Spleen (tissue), 11 donors: ENCODE results near the gene USP21. TPM values are rescaled to one million over a fixed set of nuclear protein-coding genes. Genes with fewer than 3 reads are reported as not detected.

ENCODE experiments used
- DNase-seq: peaks from one replicate; pipeline ENCODE4 v3.0.0-alpha.2; 2020
- H3K27ac ChIP-seq, 8 donors: fragments of 200-600 bp; sonication (generic) in 7 of 8; 1 replicate in 4 of 8; 2 replicates in 4 of 8; pipeline versions ENCODE4 v1.5.0 to v1.8.0; 2016 to 2021; ENCODE audit warnings: inconsistent platforms in 4 of 8, mild to moderate bottlenecking in 4 of 8, moderate library complexity in 1 of 8
- H3K27me3 ChIP-seq, 7 donors: fragments of 200-600 bp; sonication (generic) in 6 of 7; replicated peaks in 1 of 7; 1 replicate in 4 of 7; 2 replicates in 3 of 7; pipeline versions ENCODE4 v1.5.0 to v1.8.0; 2016 to 2021; ENCODE audit warnings: inconsistent platforms in 3 of 7, mild to moderate bottlenecking in 1 of 7
- H3K36me3 ChIP-seq, 6 donors: fragments of 200-600 bp; sonication (generic) in 5 of 6; 1 replicate in 4 of 6; 2 replicates in 2 of 6; pipeline versions ENCODE4 v1.5.0 to v1.8.0; 2016 to 2021; ENCODE audit warnings: inconsistent platforms in 2 of 6
- H3K4me1 ChIP-seq, 6 donors: fragments of 200-600 bp; sonication (generic) in 5 of 6; 1 replicate in 3 of 6; 2 replicates in 3 of 6; pipeline versions ENCODE4 v1.5.0 to v1.8.0; 2016 to 2021; ENCODE audit warnings: inconsistent platforms in 3 of 6
- H3K4me3 ChIP-seq, 8 donors: fragments of 200-600 bp; sonication (generic) in 7 of 8; 1 replicate in 4 of 8; 2 replicates in 4 of 8; pipeline versions ENCODE4 v1.5.0 to v1.8.0; 2016 to 2021; ENCODE audit warnings: inconsistent platforms in 4 of 8, mild to moderate bottlenecking in 4 of 8, moderate library complexity in 2 of 8
- H3K9me3 ChIP-seq, 8 donors: fragments of 200-600 bp; sonication (generic) in 7 of 8; 1 replicate in 4 of 8; 2 replicates in 4 of 8; pipeline versions ENCODE4 v1.5.0 to v1.8.0; 2016 to 2021; ENCODE audit warnings: inconsistent platforms in 4 of 8
- POLR2A ChIP-seq, 3 donors: fragments of 450-650 bp; IDR thresholded peaks; one replicate each; pipeline ENCODE4 v1.5.1; 2017; ENCODE audit warnings: antibody characterized with exemption in 3 of 3, mild to moderate bottlenecking in 1 of 3
- POLR2AphosphoS5 ChIP-seq, 3 donors: sonication (generic); formaldehyde crosslinking; IDR thresholded peaks; one replicate each; pipeline ENCODE4 v1.5.1; 2017; ENCODE audit warnings: antibody characterized with exemption in 3 of 3
- WGBS, 5 donors: extraction: QIAGEN DNeasy Blood & Tissue Kit in 3 of 5; methylation state at CpG; one replicate each; pipeline versions ENCODE4 v1.1.5 to v1.1.7; 2013 to 2018; 5-methylcytosine and 5-hydroxymethylcytosine counted together
- intact Hi-C: fragments of 100-400 bp; cut with DNase I; formaldehyde crosslinking; loops from one replicate; pipeline ENCODE4 v1.15.0; 2023; ENCODE audit warnings: low total_unique reads
- polyA plus RNA-seq, 3 donors: library from polyadenylated mRNA; stranded (reverse); fragments of 200-250 nt; gene quantifications; one replicate each; pipeline ENCODE4 v1.2.1, GENCODE V29; 2013
- total RNA-seq, 7 donors: library from RNA; depleted of rRNA in 3 of 7; stranded (reverse); fragments of >200 nt in 3 of 7; fragmentation: NEBNext Ultra II Directional in 4 of 7; extraction: Animal tissue kit (Norgen Biotek cat#: 25700) in 4 of 7; gene quantifications; one replicate each; pipeline versions ENCODE4 v1.1.0 to v1.2.1, GENCODE V29; 2016 to 2021
- TF ChIP-seq, protein P1 (sequence below), 11 experiments: fragments of 200-600 bp in 7 of 11; fragments of 450-650 bp in 4 of 11; sonication (generic) in 4 of 11; IDR thresholded peaks in 8 of 11; conservative IDR thresholded peaks in 3 of 11; 1 replicate in 7 of 11; 2 replicates in 4 of 11; pipeline versions ENCODE4 v1.4.0 to v1.8.0; 2016 to 2021; ENCODE audit warnings: antibody characterized with exemption in 11 of 11, inconsistent platforms in 4 of 11, mild to moderate bottlenecking in 1 of 11
- donor health status: healthy with polysubstance abuse.
- donor health status: DM: no; HTN: no; CAD: no; lungs with moderate emphysema.
- donor health status: DM: no; HTN: no; CAD: no.
- donor health status: Bipolar disorder and iron deficiency.
- donor health status: healthy.
- donor health status: DM: no; HTN: no; CAD: no.
- donor health status: DM: yes; HTN: yes; CAD: no.

Gene USP21
- total and polyA plus RNA-seq, 10 donors, result 17.9 to 33.0 (median 27.0) TPM

DNA sequence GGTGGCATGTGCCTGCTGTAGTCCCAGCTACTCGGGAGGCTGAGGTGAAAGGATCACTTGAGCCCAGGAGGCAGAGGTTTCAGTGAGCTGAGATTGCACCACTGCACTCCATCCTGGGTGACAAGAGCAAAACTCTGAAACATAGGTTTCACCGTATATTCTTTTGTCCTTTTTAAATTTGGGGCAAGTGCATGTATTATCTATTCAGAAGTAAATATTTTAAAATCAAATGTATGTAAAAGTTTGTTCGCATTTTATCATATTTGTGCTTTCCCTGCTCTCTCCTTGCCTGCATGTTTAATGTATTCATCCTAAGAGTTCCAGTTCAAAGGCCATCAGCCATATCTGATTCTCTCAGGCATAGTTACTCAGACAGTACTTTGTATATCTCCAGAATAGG lies 13.5 kb upstream of the USP21 start:
- 82 to 94% (median 87%) methylated on average over 3 of the region's 3 CpGs for WGBS, 5 donors
- no peaks in the 10 kb centered on the region for H3K36me3 ChIP-seq
- intact Hi-C loops, result no loop called here
- H3K4me1 ChIP-seq, result no peaks in the 10 kb centered on the region
- no peak overlapping the region for H3K4me3 ChIP-seq
- no peaks in the 10 kb centered on the region for H3K27me3 ChIP-seq
- peak; percentile 6 for DNase-seq
- TF ChIP-seq, protein P1, sequence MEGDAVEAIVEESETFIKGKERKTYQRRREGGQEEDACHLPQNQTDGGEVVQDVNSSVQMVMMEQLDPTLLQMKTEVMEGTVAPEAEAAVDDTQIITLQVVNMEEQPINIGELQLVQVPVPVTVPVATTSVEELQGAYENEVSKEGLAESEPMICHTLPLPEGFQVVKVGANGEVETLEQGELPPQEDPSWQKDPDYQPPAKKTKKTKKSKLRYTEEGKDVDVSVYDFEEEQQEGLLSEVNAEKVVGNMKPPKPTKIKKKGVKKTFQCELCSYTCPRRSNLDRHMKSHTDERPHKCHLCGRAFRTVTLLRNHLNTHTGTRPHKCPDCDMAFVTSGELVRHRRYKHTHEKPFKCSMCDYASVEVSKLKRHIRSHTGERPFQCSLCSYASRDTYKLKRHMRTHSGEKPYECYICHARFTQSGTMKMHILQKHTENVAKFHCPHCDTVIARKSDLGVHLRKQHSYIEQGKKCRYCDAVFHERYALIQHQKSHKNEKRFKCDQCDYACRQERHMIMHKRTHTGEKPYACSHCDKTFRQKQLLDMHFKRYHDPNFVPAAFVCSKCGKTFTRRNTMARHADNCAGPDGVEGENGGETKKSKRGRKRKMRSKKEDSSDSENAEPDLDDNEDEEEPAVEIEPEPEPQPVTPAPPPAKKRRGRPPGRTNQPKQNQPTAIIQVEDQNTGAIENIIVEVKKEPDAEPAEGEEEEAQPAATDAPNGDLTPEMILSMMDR (IDR thresholded peaks at IDR 0.05 in 8 of 11, conservative IDR thresholded peaks at IDR 0.05 in 3 of 11), result no peak
- TF ChIP-seq POLR2A (IDR thresholded peaks at IDR 0.05), result no peak
- no peak for TF ChIP-seq POLR2AphosphoS5 (IDR thresholded peaks at IDR 0.05)
- no peak overlapping the region for H3K27ac ChIP-seq
- no peaks in the 10 kb centered on the region for H3K9me3 ChIP-seq

DNA sequence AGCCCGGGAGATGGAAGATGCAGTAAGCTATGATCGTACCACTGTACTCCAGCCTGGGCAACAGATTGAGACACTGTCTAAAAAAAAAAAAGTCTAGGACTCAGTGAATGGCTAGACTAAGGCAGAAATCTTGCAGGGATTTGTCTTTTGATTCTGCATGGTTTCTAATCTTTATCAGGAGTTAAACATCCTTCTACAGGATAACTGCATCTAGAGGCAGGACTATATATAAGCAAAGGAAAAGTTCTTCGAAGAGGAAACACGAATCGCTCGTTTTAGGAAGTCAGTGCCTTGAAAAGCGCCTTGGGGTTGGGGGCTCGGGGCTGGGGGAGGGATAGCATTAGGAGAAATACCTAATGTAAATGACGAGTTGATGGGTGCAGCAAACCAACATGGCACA lies 6.1 kb upstream of the USP21 start:
- Histone ChIP-seq H3K27ac (peak overlapping the region; percentile 92 to 98 (median 96)), H3K4me1 (peaks cover 12 to 31% (median 23%) of the 10 kb centered on the region in 6 donors), H3K36me3 (peaks cover 0 to 17% (median 6%) of the 10 kb centered on the region in 6 donors), H3K4me3 (peak overlapping the region; percentile 53 to 80 (median 66)), H3K9me3 (no peaks in the 10 kb centered on the region), H3K27me3 (no peaks in the 10 kb centered on the region)
- intact Hi-C loops, result no loop called here
- WGBS, 5 donors, result 21 to 23% (median 23%) methylated on average over 9 of the region's 9 CpGs
- TF ChIP-seq POLR2AphosphoS5 (IDR thresholded peaks at IDR 0.05), result no peak
- TF ChIP-seq POLR2A (IDR thresholded peaks at IDR 0.05), result no peak
- TF ChIP-seq, protein P1 (IDR thresholded peaks at IDR 0.05 in 8 of 11, conservative IDR thresholded peaks at IDR 0.05 in 3 of 11), result no peak
- no peak for DNase-seq

DNA sequence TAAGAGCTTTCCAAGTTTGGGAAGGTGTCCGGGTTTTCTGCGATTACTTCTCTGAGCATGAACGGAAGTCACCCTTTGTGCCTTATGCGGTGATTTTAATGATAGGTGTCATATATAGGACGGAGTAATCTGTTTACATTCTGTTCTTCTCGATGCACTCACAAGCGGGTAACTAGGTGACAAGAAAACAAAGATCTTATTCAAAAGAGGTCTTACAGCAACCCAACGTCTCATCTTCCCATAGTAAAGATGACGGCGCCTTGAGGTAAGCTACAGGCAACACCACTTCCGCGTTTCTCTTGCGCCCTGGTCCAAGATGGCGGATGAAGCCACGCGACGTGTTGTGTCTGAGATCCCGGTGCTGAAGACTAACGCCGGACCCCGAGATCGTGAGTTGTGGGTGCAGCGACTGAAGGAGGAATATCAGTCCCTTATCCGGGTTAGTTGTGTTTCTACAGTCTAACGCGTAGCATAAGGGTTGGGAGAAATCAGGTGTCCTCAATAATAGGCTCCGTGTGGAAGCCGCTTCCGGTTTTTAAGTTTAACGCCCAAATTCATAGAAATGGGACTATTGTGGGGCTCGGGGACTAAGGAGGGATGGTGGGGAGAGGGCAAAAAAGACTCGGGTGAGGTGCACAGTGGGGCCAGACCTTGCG lies 5.5 kb upstream of the USP21 start, which contains the start of gene UFC1:
Gene UFC1, plus strand, starts transcription at position 297 of the 656 bp plus-strand sequence. Its CDS starts 20 bp downstream, at position 317.
- TF ChIP-seq POLR2AphosphoS5 (IDR thresholded peaks at IDR 0.05) (peak; percentile 45 to 81 (median 79)), POLR2A (IDR thresholded peaks at IDR 0.05) (peak in 1 of 3 donors; percentile 17)
- TF ChIP-seq, protein P1 (IDR thresholded peaks at IDR 0.05 in 8 of 11, conservative IDR thresholded peaks at IDR 0.05 in 3 of 11), result peak in 1 of 11 experiments; percentile 10

DNA sequence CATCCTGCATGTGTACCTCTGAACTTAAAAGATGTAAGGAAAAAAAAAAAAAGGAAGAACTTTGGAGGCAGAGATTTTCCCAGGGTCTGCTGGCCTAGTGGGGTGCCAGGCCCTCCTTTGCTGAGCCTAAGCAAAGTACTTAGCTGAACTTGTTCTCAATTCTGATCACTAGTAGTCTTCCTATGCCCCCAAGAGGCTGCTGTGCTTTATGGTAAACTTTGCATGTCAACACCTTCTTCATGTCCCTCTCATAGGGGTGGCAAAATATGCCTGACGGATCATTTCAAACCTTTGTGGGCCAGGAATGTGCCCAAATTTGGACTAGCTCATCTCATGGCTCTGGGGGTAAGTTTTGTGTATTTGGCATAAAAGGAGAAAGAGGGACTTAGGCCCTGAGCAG lies 1.4 kb upstream of the USP21 start:
- H3K27ac ChIP-seq, result no peak overlapping the region
- no peak overlapping the region for H3K4me3 ChIP-seq
- DNase-seq, result no peak
- no peaks in the 10 kb centered on the region for H3K9me3 ChIP-seq
- TF ChIP-seq, protein P1 (IDR thresholded peaks at IDR 0.05 in 8 of 11, conservative IDR thresholded peaks at IDR 0.05 in 3 of 11), result no peak
- no peak for TF ChIP-seq POLR2A (IDR thresholded peaks at IDR 0.05)
- no peak for TF ChIP-seq POLR2AphosphoS5 (IDR thresholded peaks at IDR 0.05)
- intact Hi-C loops, result no loop called here
- H3K4me1 ChIP-seq, result peaks cover 31 to 72% (median 57%) of the 10 kb centered on the region in 6 donors
- H3K36me3 ChIP-seq, result peaks cover 0 to 46% (median 17%) of the 10 kb centered on the region in 6 donors
- WGBS, 5 donors, result 83 to 96% (median 94%) methylated on average over 1 of the region's 1 CpG
- no peaks in the 10 kb centered on the region for H3K27me3 ChIP-seq

More for the DNA sequence above, 5.5 kb upstream of the USP21 start, which contains the start of gene UFC1:
- H3K4me3 ChIP-seq, result peak within 1 kb of the TSS; percentile 53 to 80 (median 66)
- WGBS, 5 donors, result 0 to 1% (median 1%) methylated on average over 33 of the region's 33 CpGs
- no peaks in the 10 kb centered on the region for H3K27me3 ChIP-seq
- intact Hi-C loops, result no loop called here
- H3K4me1 ChIP-seq, result peaks cover 12 to 37% (median 27%) of the 10 kb centered on the region in 6 donors
- DNase-seq, result peak; percentile 93
- H3K9me3 ChIP-seq, result no peaks in the 10 kb centered on the region
- H3K27ac ChIP-seq, result peak within 1 kb of the TSS; percentile 92 to 98 (median 96)
- peaks cover 0 to 23% (median 7%) of the 10 kb centered on the region in 6 donors for H3K36me3 ChIP-seq
